Ovary (tissue), 3 donors: ENCODE results near the gene P3H2.

Experiments used
- POLR2A ChIP-seq: fragments of 450-650 bp; IDR thresholded peaks from one replicate; pipeline ENCODE4 v1.6.1; 2017; ENCODE audit warnings: antibody characterized with exemption, mild to moderate bottlenecking, moderate library complexity
- TF ChIP-seq, protein P1 (sequence below), 3 donors: fragments of 450-650 bp in 2 of 3; fragments of 200-600 bp in 1 of 3; IDR thresholded peaks; one replicate each; pipeline versions ENCODE4 v1.5.1 to v1.8.0; 2016 to 2022; ENCODE audit warnings: antibody characterized with exemption in 3 of 3, mild to moderate bottlenecking in 1 of 3
- donor health status: DM: no; HTN: no; CAD: no.

DNA sequence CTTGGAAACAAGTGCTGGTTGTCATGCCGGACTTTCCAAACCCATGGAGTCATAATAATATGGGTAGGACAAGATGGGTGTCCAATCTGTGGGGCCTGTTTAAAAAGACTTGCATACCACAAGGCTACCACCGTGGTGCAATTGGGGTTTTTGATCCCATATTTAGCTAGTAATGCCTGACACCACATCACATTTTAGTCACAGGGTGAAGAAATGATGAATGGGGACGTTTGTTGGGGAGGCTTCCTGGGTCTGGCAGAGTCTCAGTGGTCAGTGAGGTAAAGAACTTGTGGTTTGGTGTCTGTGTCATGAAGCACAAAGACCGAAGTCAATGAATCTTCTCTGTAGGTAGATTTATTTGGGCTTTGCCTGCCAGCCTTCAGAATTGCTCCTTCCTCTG, 31.0 kb downstream of the P3H2 start:
- no peak for TF ChIP-seq POLR2A
- TF ChIP-seq, protein P1, sequence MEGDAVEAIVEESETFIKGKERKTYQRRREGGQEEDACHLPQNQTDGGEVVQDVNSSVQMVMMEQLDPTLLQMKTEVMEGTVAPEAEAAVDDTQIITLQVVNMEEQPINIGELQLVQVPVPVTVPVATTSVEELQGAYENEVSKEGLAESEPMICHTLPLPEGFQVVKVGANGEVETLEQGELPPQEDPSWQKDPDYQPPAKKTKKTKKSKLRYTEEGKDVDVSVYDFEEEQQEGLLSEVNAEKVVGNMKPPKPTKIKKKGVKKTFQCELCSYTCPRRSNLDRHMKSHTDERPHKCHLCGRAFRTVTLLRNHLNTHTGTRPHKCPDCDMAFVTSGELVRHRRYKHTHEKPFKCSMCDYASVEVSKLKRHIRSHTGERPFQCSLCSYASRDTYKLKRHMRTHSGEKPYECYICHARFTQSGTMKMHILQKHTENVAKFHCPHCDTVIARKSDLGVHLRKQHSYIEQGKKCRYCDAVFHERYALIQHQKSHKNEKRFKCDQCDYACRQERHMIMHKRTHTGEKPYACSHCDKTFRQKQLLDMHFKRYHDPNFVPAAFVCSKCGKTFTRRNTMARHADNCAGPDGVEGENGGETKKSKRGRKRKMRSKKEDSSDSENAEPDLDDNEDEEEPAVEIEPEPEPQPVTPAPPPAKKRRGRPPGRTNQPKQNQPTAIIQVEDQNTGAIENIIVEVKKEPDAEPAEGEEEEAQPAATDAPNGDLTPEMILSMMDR (IDR thresholded peaks at IDR 0.05) = no peak
